PC-9 (cell line): ENCODE data around the gene RFXANK. TPM values are rescaled to one million over a fixed set of nuclear protein-coding genes. Genes with fewer than 3 reads are reported as not detected.
A peak's percentile ranks its signal among the peaks of the same experiment; 100 is the strongest.

Experiments used
- BruUV-seq: library from RNA; stranded (reverse); fragments of 400-500 nt; replicated peaks from 2 replicates; lab custom pipeline; 2021; lab: Mats Ljungman, UMichigan
- CTCF ChIA-PET: fragments of 300-600 bp; sonication (Branson Sonifier 250); formaldehyde crosslinking; loops from one replicate; lab custom pipeline; 2022; ENCODE audit warnings: antibody characterized with exemption; lab: Charles Lee
- POLR2A ChIA-PET: fragments of 300-600 bp; sonication (Branson Sonifier 250); formaldehyde crosslinking; loops from one replicate; lab custom pipeline; 2022; ENCODE audit warnings: antibody characterized with exemption; ENCODE audit not compliant: unreplicated experiment; lab: Charles Lee
- DNase-seq, 2 experiments: peaks; one replicate each; pipeline versions ENCODE4 v3.0.0 to v3.0.0-alpha.2; 2015 to 2022; ENCODE audit warnings: mixed read lengths in 1 of 2
- H2AFZ ChIP-seq: fragments of 200-600 bp; sonication (generic); 2 replicates; pipeline ENCODE4 v1.8.1; 2017; ENCODE audit warnings: antibody characterized with exemption
- H3F3A ChIP-seq: fragments of 200-600 bp; sonication (generic); 2 replicates; pipeline ENCODE4 v1.8.1; 2017; ENCODE audit warnings: antibody characterized with exemption, mild to moderate bottlenecking, low read depth; ENCODE audit not compliant: insufficient read depth
- H3K27ac ChIP-seq: fragments of 200-600 bp; sonication (generic); 2 replicates; pipeline ENCODE4 v1.6.1; 2016; ENCODE audit warnings: mixed run types
- H3K27me3 ChIP-seq: fragments of 200-600 bp; sonication (generic); 2 replicates; pipeline ENCODE4 v1.6.1; 2016; ENCODE audit warnings: low read depth, mixed run types; ENCODE audit not compliant: insufficient read depth
- H3K36me3 ChIP-seq: fragments of 200-600 bp; sonication (generic); 2 replicates; pipeline ENCODE4 v1.6.1; 2016; ENCODE audit warnings: low read depth, mixed run types
- H3K4me1 ChIP-seq: fragments of 200-600 bp; sonication (generic); replicated peaks from 2 replicates; pipeline ENCODE4 v1.6.1; 2016; ENCODE audit warnings: mixed run types; ENCODE audit not compliant: insufficient read depth
- H3K4me2 ChIP-seq: fragments of 200-600 bp; sonication (generic); 2 replicates; pipeline ENCODE4 v1.6.1; 2017; ENCODE audit warnings: mixed run types
- H3K4me3 ChIP-seq: fragments of 200-600 bp; sonication (generic); 2 replicates; pipeline ENCODE4 v1.6.1; 2016; ENCODE audit warnings: mixed run types
- H3K79me2 ChIP-seq: fragments of 200-600 bp; sonication (generic); 2 replicates; pipeline ENCODE4 v1.6.1; 2017; ENCODE audit warnings: low read depth, mixed run types
- H3K9me2 ChIP-seq: fragments of 200-600 bp; sonication (generic); 2 replicates; pipeline ENCODE4 v1.8.1; 2017; ENCODE audit warnings: mild to moderate bottlenecking; ENCODE audit not compliant: insufficient read depth
- H3K9me3 ChIP-seq: fragments of 200-600 bp; sonication (generic); 2 replicates; pipeline ENCODE4 v1.8.1; 2016; ENCODE audit warnings: low read depth; ENCODE audit not compliant: insufficient read depth
- H4K20me1 ChIP-seq: fragments of 200-600 bp; sonication (generic); 2 replicates; pipeline ENCODE4 v1.8.1; 2017; ENCODE audit not compliant: insufficient read depth
- EZH2 ChIP-seq: fragments of 200-600 bp; sonication (generic); IDR thresholded peaks from 2 replicates; pipeline ENCODE4 v1.8.0; 2017; ENCODE audit warnings: antibody characterized with exemption, low read depth
- intact Hi-C: fragments of 100-400 bp; cut with micrococcal nuclease; formaldehyde crosslinking; loops from one replicate; pipeline ENCODE4 v1.10.0; 2022; ENCODE audit not compliant: unreplicated experiment
- total RNA-seq: library from RNA; stranded (reverse); gene quantifications from 2 replicates; pipeline ENCODE4 v1.2.3, GENCODE V29; 2021
- TF ChIP-seq, protein P1 (sequence below): fragments of 200-600 bp; sonication (generic); conservative IDR thresholded peaks from 2 replicates; pipeline ENCODE4 v1.6.1; 2017; ENCODE audit warnings: mixed run types, antibody characterized with exemption, mild to moderate bottlenecking, moderate library complexity

Gene RFXANK
- total RNA-seq, 1 experiment from 2014 or later, result 132 TPM

- no peak overlapping the region for H3K27ac ChIP-seq
- H3F3A ChIP-seq, result 0 out of 2 replicates have a peak, but pooled peaks cover 5% of the 10 kb centered on the region
- no peaks in the 10 kb centered on the region; the same call in 1 of the 2 replicates for H3K36me3 ChIP-seq
- H3K27me3 ChIP-seq, result no peaks in the 10 kb centered on the region
- peaks cover 27% of the 10 kb centered on the region for H3K79me2 ChIP-seq
- BruUV-seq, result no TSS peak
- H3K4me2 ChIP-seq, result no peak overlapping the region
- peaks cover 13% of the 10 kb centered on the region for H3K4me1 ChIP-seq
- DNase-seq, result no peak
- H3K4me3 ChIP-seq, result no peak overlapping the region
- TF ChIP-seq, protein P1, sequence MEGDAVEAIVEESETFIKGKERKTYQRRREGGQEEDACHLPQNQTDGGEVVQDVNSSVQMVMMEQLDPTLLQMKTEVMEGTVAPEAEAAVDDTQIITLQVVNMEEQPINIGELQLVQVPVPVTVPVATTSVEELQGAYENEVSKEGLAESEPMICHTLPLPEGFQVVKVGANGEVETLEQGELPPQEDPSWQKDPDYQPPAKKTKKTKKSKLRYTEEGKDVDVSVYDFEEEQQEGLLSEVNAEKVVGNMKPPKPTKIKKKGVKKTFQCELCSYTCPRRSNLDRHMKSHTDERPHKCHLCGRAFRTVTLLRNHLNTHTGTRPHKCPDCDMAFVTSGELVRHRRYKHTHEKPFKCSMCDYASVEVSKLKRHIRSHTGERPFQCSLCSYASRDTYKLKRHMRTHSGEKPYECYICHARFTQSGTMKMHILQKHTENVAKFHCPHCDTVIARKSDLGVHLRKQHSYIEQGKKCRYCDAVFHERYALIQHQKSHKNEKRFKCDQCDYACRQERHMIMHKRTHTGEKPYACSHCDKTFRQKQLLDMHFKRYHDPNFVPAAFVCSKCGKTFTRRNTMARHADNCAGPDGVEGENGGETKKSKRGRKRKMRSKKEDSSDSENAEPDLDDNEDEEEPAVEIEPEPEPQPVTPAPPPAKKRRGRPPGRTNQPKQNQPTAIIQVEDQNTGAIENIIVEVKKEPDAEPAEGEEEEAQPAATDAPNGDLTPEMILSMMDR, result no peak
- no peak for TF ChIP-seq EZH2
- no peak overlapping the region for H2AFZ ChIP-seq
- H3K9me2 ChIP-seq, result no peaks in the 10 kb centered on the region
- ChIA-PET POLR2A (no interaction called here), CTCF (no interaction called here)
- no peaks in the 10 kb centered on the region for H3K9me3 ChIP-seq
- intact Hi-C loops, result no loop called here
- no peaks in the 10 kb centered on the region; the same call in 1 of the 2 replicates for H4K20me1 ChIP-seq
Measured at GRCh38 chr19:19186742-19187141, 5.3 kb upstream of the RFXANK start.

- peak overlapping the region; percentile 99 for H2AFZ ChIP-seq
- peaks cover 22% of the 10 kb centered on the region for H3K4me1 ChIP-seq
- H3K4me3 ChIP-seq, result peak overlapping the region; percentile 84
- H3F3A ChIP-seq, result 0 out of 2 replicates have a peak, but pooled peaks cover 1% of the 10 kb centered on the region
- BruUV-seq, result TSS peak; percentile 48
- ChIA-PET POLR2A (interaction anchor here (0.6 kb wide), 2 partner anchors 11 to 15 kb away, joined by 3 to 4 read pairs; partner anchors contain the start of gene NR2C2AP), CTCF (interaction anchor here (0.7 kb wide), 1 partner anchor 353 kb away, joined by 5 read pairs; no protein-coding TSS in a partner anchor)
- H3K9me2 ChIP-seq, result no peaks in the 10 kb centered on the region
- H3K36me3 ChIP-seq, result 0 out of 2 replicates have a peak, but pooled peaks cover 5% of the 10 kb centered on the region
- H3K4me2 ChIP-seq, result peak overlapping the region; percentile 77
- DNase-seq, result peak in 1 of 2 experiments; percentile 20
- no peaks in the 10 kb centered on the region for H3K9me3 ChIP-seq
- H3K27ac ChIP-seq, result peak overlapping the region; percentile 85
- TF ChIP-seq EZH2, result no peak
- TF ChIP-seq, protein P1, result no peak
- H3K27me3 ChIP-seq, result no peaks in the 10 kb centered on the region
- H3K79me2 ChIP-seq, result peaks cover 43% of the 10 kb centered on the region
- H4K20me1 ChIP-seq, result no peaks in the 10 kb centered on the region
- intact Hi-C loops, result loop anchor here (5.0 kb wide), 1 partner anchor 131 kb away; the partner anchor contains the start of genes MAU2 and SUGP1
Measured at GRCh38 chr19:19191768-19192077, 335 bp upstream of the RFXANK start.

DNA sequence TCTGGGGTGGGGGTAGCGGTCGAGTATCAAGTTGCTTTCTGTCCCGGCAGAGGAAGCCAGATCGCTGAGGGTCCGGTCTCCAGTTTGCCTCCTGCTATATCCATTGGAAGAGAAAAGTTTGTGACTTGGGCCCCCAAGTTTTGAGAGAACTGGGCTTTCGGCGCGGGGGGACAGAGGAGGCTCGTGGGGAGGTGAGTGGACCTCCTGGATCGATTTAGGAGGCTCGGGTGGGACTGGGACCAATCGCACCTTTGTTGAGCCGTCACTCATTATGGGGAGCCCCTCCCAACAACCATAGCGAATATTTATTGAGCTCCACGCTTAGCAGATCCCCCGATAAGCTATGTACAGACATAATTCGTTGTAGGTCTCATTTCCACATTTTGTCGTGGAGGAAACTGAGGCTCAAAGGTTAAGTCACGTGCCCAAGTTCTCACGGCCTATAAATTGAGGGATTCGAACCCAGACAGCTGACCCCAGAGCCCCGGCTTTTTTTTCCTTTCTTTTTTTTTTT, 909 bp downstream of the RFXANK start:
- H3K9me3 ChIP-seq, result no peaks in the 10 kb centered on the region
- peaks cover 43% of the 10 kb centered on the region for H3K79me2 ChIP-seq
- intact Hi-C loops, result loop anchor here (5.0 kb wide), 1 partner anchor 129 kb away; the partner anchor contains the start of genes MAU2 and SUGP1
- H3K4me1 ChIP-seq, result peaks cover 22% of the 10 kb centered on the region
- no peak for DNase-seq
- H3K9me2 ChIP-seq, result no peaks in the 10 kb centered on the region
- CTCF ChIA-PET, result interaction anchor here (0.5 to 0.9 kb wide), 3 partner anchors 9 to 409 kb away, joined by 3 to 6 read pairs (median 3); no protein-coding TSS in a partner anchor
- H3K27me3 ChIP-seq, result no peaks in the 10 kb centered on the region
- H3F3A ChIP-seq, result peaks cover 2% of the 10 kb centered on the region
- H2AFZ ChIP-seq, result peak overlapping the region; percentile 92
- H3K4me2 ChIP-seq, result peak overlapping the region; percentile 84
- H3K27ac ChIP-seq, result no peak overlapping the region
- no peaks in the 10 kb centered on the region for H4K20me1 ChIP-seq
- peak overlapping the region; percentile 84 for H3K4me3 ChIP-seq
- 0 out of 2 replicates have a peak, but pooled peaks cover 9% of the 10 kb centered on the region for H3K36me3 ChIP-seq
- BruUV-seq, result TSS peak; percentile 64
- POLR2A ChIA-PET, result interaction anchor here (0.6 to 1.3 kb wide), 2 partner anchors 10 to 295 kb away, joined by 7 to 66 read pairs; partner anchors contain the start of gene NR2C2AP
- TF ChIP-seq, protein P1, result no peak
- TF ChIP-seq EZH2, result no peak
